Neural crest cell (in vitro differentiated cells): ENCODE data around the gene TAOK1. TPM values are rescaled to one million over a fixed set of nuclear protein-coding genes. Genes with fewer than 3 reads are reported as not detected.
"Not testable (repeated sequence)": the region's sequence is repeated elsewhere in the genome, so short reads cannot be mapped to it uniquely, and the experiment has no call there.

ENCODE experiments used
- DNase-seq: peaks from one replicate; pipeline ENCODE4 v3.0.0; 2021; ENCODE audit warnings: low read depth, mixed read lengths, low spot score
- H3K27ac Mint-ChIP-seq: one replicate; pipeline ENCODE4 v1.8.0; 2021; ENCODE audit warnings: mild to moderate bottlenecking, mixed read lengths; ENCODE audit not compliant: unreplicated experiment
- H3K27me3 Mint-ChIP-seq: 2 replicates; pipeline ENCODE4 v1.8.0; 2021; ENCODE audit warnings: low read depth, mild to moderate bottlenecking, mixed read lengths
- H3K36me3 Mint-ChIP-seq: 2 replicates; pipeline ENCODE4 v1.8.0; 2021; ENCODE audit warnings: low read depth, mild to moderate bottlenecking, mixed read lengths
- H3K4me1 Mint-ChIP-seq: 2 replicates; pipeline ENCODE4 v1.8.0; 2021; ENCODE audit warnings: mixed read lengths
- H3K4me3 Mint-ChIP-seq: one replicate; pipeline ENCODE4 v1.8.0; 2021; ENCODE audit warnings: mild to moderate bottlenecking, mixed read lengths
- H3K9me3 Mint-ChIP-seq: 2 replicates; pipeline ENCODE4 v1.8.0; 2021; ENCODE audit warnings: mixed read lengths
- long read RNA-seq: library from polyadenylated mRNA; unstranded; transcript quantifications from one replicate; pipeline ENCODE4 v2.0.0, GENCODE V29; 2020
- total RNA-seq: library from RNA; stranded (reverse); gene quantifications from 2 replicates; pipeline ENCODE4 v1.2.1, GENCODE V29; 2021
- TF ChIP-seq, protein P1 (sequence below): fragments of 200-600 bp; sonication (generic); conservative IDR thresholded peaks from 2 replicates; pipeline ENCODE4 v1.5.0; 2021; ENCODE audit warnings: antibody characterized with exemption, mild to moderate bottlenecking

TAOK1 gene
- total RNA-seq: 80.9 and 81.9 TPM in 2 replicates
- long read RNA-seq, partial matches to known transcripts: 14 of 27 reads
- long read RNA-seq, other reads (novel, unspliced or antisense): 13 of 27 reads

DNA sequence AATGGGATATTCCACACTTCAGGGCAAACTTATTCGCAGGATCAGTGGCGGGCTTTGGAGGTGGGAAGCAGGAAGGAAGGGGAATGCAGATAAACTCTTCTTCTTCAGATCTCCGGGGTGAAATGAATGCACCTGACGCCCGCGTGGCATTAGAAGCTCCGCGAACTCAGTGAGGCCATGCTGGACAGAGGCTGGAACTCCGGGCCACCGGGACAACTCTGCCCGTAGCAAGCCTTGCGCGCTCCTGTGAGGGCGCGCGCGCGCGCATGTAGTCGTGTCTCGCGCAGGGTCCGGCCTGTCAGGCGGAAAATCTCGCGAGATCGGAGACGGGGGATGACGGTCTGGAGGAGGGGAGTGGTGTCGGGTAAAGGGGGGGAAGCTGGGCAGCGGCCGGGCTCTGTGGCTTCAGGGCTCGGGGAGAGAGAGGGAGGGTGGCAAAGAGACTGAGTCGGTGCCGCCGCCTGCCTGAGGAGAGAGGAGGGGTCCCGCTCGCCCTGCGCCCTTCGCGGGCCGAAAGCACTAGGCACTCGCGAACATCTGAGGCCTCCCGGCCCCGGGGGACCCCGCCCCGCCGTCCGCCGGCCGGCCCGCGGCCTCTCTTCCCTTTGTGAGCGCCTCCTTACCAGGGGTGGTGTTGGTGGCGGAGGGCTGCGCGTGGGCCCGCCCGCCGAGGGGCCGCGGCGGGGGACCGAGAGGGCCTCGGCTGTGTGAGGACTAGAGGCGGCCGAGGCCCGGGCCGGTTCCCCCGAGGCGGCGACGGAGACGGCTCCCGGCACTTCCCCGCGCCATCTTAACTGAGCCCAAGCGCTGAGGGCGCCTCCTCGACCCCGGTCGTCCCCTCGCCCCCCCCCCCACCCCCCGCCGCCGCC lies at the start of gene TAOK1:
Gene TAOK1, plus strand, starts transcription at position 382 of the 869 bp plus-strand sequence. CDS start 61,186 bp downstream, outside the sequence.
- Mint-ChIP-seq H3K27ac (peak within 1 kb of the TSS; percentile 98), H3K27me3 (no peaks in the 10 kb centered on the region), H3K4me3 (peak within 1 kb of the TSS; percentile 99), H3K36me3 (no peaks in the 10 kb centered on the region), H3K4me1 (peaks cover 39% of the 10 kb centered on the region), H3K9me3 (no peaks in the 10 kb centered on the region)
- DNase-seq: peak; percentile 100
- TF ChIP-seq, protein P1, sequence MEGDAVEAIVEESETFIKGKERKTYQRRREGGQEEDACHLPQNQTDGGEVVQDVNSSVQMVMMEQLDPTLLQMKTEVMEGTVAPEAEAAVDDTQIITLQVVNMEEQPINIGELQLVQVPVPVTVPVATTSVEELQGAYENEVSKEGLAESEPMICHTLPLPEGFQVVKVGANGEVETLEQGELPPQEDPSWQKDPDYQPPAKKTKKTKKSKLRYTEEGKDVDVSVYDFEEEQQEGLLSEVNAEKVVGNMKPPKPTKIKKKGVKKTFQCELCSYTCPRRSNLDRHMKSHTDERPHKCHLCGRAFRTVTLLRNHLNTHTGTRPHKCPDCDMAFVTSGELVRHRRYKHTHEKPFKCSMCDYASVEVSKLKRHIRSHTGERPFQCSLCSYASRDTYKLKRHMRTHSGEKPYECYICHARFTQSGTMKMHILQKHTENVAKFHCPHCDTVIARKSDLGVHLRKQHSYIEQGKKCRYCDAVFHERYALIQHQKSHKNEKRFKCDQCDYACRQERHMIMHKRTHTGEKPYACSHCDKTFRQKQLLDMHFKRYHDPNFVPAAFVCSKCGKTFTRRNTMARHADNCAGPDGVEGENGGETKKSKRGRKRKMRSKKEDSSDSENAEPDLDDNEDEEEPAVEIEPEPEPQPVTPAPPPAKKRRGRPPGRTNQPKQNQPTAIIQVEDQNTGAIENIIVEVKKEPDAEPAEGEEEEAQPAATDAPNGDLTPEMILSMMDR: no peak

DNA sequence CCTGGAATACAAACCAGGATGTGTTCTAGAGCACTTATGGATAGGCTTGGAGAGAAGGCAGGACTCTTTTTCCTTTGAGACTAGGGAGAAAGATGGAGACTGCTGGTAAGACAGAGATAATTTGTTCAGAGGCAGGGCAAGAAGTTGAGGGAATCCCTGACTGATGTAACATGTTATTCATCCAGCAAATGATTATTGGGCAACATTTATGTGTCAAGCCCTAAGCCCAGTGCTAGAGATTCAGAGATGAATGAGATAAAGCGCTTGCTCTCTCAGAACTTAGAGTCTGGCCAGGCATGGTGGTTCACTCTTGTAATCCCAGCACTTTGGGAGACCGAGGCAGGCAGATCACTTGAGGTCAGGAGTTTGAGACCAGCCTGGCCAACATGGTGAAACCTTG lies 48.4 kb upstream of the TAOK1 start:
- H3K27me3 Mint-ChIP-seq: peaks cover 29% of the 10 kb centered on the region
- no peak for DNase-seq
- TF ChIP-seq, protein P1: no peak

DNA sequence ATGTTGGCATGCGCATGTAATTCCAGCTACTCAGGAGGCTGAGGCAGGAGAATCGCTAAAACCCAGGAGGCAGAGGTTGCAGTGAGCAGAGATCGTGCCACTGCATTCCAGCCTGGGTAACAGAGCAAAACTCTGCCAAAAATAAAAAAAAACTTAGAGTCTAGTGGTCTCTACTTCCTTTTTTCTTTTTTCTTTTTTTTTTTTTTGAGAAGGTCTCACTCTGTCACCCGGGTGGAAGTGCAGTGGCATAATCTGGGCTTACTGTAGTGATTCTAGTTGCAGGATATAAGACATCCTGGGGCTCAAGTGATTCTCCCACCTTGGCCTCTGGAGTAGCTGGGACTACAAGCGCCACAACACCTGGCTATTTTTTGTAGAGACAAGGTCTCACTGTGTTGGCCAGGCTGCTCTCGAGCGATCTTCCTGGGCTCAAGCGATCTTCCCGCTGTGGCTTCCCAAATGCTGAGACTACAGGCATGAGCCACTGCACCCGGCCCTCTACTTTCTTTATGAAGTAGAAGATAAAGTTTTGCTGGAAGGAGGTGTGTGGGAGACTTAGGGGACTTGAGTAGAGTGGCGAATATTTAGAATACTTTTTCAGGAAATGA lies 47.9 kb upstream of the TAOK1 start:
- TF ChIP-seq, protein P1: no peak
- no peaks in the 10 kb centered on the region for H3K36me3 Mint-ChIP-seq
- H3K9me3 Mint-ChIP-seq: no peaks in the 10 kb centered on the region
- H3K4me1 Mint-ChIP-seq: no peaks in the 10 kb centered on the region
- no peak overlapping the region for H3K27ac Mint-ChIP-seq
- peaks cover 29% of the 10 kb centered on the region for H3K27me3 Mint-ChIP-seq
- H3K4me3 Mint-ChIP-seq: no peak overlapping the region
- DNase-seq: no peak

More for the DNA sequence above, 48.4 kb upstream of the TAOK1 start:
- Mint-ChIP-seq H3K4me1 (no peaks in the 10 kb centered on the region), H3K36me3 (no peaks in the 10 kb centered on the region), H3K27ac (no peak overlapping the region), H3K9me3 (no peaks in the 10 kb centered on the region), H3K4me3 (no peak overlapping the region)

DNA sequence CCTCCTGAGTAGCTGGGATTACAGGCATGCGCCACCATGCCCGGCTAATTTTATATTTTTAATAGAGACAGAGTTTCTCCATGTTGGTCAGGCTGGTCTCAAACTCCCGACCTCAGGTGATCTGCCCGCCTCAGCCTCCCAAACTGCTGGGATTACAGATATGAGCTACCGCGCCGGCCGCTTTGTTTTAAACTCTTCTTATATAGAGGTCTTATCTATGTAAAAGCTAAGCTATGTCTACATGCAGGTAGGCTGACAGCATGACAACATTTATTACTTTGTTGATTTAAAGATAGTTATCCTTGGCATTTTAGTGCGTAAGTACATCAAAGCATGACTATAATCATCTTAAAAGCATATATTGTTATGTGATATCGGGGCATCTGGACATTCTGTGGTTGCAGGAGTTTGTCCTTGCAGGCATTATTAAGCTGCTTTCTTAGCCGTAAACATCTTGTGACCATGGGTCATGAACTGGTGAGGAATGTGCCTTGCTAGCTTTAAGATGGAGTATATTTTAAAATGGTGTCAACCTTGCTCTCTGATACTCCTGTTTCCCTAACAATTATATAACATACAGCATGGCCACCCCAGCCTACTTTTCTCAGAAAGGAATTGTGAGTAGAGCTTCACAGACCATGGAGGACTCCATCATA lies 45.8 kb upstream of the TAOK1 start:
- TF ChIP-seq, protein P1: no peak
- no peak overlapping the region for H3K27ac Mint-ChIP-seq
- H3K9me3 Mint-ChIP-seq: no peaks in the 10 kb centered on the region
- H3K27me3 Mint-ChIP-seq: peaks cover 29% of the 10 kb centered on the region
- H3K4me1 Mint-ChIP-seq: no peaks in the 10 kb centered on the region
- DNase-seq: no peak
- no peaks in the 10 kb centered on the region for H3K36me3 Mint-ChIP-seq
- H3K4me3 Mint-ChIP-seq: no peak overlapping the region

DNA sequence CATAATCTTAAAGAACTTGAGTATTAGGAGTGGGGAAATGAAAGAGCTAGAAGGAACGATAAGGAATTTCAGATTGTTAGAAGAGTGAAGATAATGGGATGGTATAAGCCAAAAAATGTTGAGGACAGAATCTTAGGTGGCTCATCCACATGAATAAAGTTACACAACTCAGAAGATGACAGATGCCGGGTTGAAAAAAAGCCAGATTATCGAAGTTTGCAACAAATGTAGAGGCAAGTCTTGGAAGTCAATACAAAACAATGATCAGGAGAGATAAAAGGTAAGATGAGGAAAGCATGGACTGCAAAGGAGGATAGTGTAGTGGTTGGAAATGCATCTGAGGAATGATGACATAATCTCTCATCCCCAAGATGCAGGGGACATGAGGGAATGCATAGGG lies 45.1 kb upstream of the TAOK1 start:
- Mint-ChIP-seq H3K4me1 (no peaks in the 10 kb centered on the region), H3K9me3 (no peaks in the 10 kb centered on the region), H3K27ac (no peak overlapping the region)

DNA sequence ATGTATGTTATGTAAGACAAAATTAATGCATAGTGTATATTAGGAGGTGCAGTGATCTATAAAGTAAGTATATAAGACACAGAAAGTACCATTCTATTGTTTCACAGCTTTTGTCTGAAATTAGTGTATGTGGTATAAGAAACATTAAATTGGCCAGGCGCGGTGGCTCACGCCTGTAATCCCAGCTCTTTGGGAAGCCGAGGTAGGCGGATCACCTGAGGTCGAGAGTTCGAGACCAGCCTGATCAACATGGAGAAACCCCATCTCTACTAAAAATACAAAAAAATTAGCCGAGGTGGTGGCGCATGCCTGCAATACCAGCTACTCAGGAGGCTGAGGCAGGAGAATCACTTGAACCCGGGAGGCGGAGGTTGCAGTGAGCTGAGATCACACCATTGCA lies 44.7 kb upstream of the TAOK1 start:
- H3K4me1 Mint-ChIP-seq, DNase-seq, H3K9me3 Mint-ChIP-seq, H3K36me3 Mint-ChIP-seq, H3K27ac Mint-ChIP-seq, H3K4me3 Mint-ChIP-seq: not testable (repeated sequence)
- H3K27me3 Mint-ChIP-seq: peaks cover 26% of the 10 kb centered on the region

More for the DNA sequence above, 45.1 kb upstream of the TAOK1 start:
- H3K36me3 Mint-ChIP-seq: no peaks in the 10 kb centered on the region
- TF ChIP-seq, protein P1: no peak
- peaks cover 29% of the 10 kb centered on the region for H3K27me3 Mint-ChIP-seq
- DNase-seq: no peak
- no peak overlapping the region for H3K4me3 Mint-ChIP-seq
